ENCODE results near the gene UGT1A3.

Gene UGT1A3

DNA sequence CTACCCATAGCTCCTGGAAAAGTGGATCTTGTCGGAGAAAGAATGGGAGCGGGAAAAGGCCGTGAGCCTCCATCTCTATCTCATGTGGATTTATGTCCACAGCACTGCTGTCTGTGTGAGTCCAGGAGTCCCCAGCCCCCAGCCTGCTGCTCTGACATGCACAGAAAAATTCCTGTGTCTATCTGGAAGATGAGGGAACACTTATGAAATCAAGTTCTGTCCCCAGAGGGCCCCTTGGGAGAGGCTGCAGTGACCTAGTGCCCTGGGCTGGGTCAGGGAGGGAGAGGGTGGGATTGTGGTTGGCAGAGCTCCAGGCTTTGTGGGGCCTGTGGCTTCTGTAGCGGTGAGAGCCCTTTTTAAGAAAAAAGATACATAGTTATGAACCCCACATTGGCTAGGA, 87.9 kb downstream of the UGT1A3 start:
- DNase-seq (ENCODE audit: low spot score): no peak

- DNase-seq (ENCODE audit: low spot score): no peak
Observed at GRCh38 chr2:233817361-233817911, 88.6 kb downstream of the UGT1A3 start.

GRCh38 chr2:233817995-233818638, 89.3 kb downstream of the UGT1A3 start:
- no peak for DNase-seq (ENCODE audit: low spot score)

DNA sequence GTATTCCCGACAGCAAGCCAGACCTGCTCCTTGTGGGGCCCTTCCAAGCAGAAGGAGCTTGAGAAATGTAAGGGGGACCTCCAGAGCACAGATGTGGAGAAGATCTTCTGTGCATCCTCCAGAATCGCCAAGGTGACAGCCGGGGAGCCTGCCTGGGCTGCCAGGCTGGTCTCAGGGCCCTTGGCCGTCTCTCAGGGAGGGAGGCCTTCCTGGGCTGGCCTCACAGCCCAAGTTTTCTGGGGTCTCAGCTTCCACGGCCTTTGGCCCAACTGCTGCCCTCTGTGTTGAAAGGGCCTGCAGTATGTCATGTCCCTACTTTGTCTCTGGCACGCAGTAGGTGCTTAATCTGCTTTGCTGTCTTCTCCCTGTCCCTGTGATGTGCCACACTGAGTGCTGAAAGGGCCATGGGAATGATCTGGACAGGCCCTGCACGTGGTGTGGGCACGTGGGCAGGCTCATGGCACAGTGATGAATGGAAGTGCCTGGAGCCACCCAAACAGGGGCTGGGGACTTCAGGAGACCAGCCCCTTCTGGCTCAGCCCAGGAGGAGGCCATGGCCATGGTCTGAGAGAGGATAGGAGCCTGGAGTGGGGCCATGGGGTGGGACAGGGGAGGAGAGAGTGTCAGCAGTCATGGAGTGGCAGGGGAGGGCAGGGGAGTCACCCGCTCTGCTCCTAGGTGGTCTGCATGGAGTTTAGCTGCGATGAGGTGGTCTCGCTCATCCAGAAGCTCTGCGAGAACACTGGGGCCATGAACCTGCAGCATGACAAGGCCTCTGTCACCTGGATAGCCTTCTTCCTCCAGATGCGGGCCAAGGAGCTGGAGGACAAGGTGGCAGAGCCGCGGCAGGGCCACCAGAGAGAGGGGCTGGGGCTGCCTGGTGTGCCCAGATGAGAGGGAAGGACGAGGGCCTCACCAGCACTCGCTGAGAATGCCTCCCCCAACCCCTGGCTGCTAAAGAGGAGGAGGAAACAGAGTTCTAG, 90.1 kb downstream of the UGT1A3 start:
- DNase-seq (ENCODE audit: low spot score): no peak

- no peak for DNase-seq (ENCODE audit: low spot score)
Observed at GRCh38 chr2:233819884-233820773, 91.3 kb downstream of the UGT1A3 start.

- DNase-seq (ENCODE audit: low spot score): no peak
Observed at GRCh38 chr2:233820774-233821105, 91.9 kb downstream of the UGT1A3 start.

- no peak for DNase-seq (ENCODE audit: low spot score)
Observed at GRCh38 chr2:233821196-233821595, 92.4 kb downstream of the UGT1A3 start.

GRCh38 chr2:233821709-233822100, 92.9 kb downstream of the UGT1A3 start:
- DNase-seq (ENCODE audit: low spot score): no peak

GRCh38 chr2:233822101-233822771, 93.4 kb downstream of the UGT1A3 start:
- DNase-seq (ENCODE audit: low spot score): no peak
